Mucosa of stomach (tissue), 1 donor: ENCODE measurements around the gene TOMM34.
A peak's percentile ranks its signal among the peaks of the same experiment; 100 is the strongest.

ENCODE experiments used
- H3K27me3 ChIP-seq: one replicate; pipeline ENCODE4 v1.7.0; 2013; ENCODE audit warnings: mild to moderate bottlenecking, low read length; ENCODE audit not compliant: control insufficient read depth, insufficient read depth
- H3K36me3 ChIP-seq: one replicate; pipeline ENCODE4 v1.7.0; 2013; ENCODE audit warnings: low read length; ENCODE audit not compliant: control insufficient read depth, insufficient read depth
- H3K4me1 ChIP-seq: one replicate; pipeline ENCODE4 v1.7.0; 2013; ENCODE audit warnings: mild to moderate bottlenecking, low read length; ENCODE audit not compliant: control insufficient read depth, insufficient read depth
- H3K4me3 ChIP-seq: one replicate; pipeline ENCODE4 v1.7.0; 2013; ENCODE audit warnings: low read length
- H3K9ac ChIP-seq: one replicate; pipeline ENCODE4 v1.7.0; 2013; ENCODE audit warnings: mild to moderate bottlenecking, low read length, moderate library complexity
- H3K9me3 ChIP-seq: one replicate; pipeline ENCODE4 v1.7.0; 2013; ENCODE audit warnings: mild to moderate bottlenecking, low read length, moderate library complexity; ENCODE audit not compliant: control insufficient read depth
- donor health status: Pancreatic carcinoma.

TOMM34 gene

GRCh38 chr20:44960103-44960852, at the start of gene TOMM34:
TSS of gene TOMM34 (minus strand) at chr20:44960397. CDS start at chr20:44960333, 64 bp downstream.
- peak within 1 kb of the TSS; percentile 56 for H3K9ac ChIP-seq
- H3K4me1 ChIP-seq, result no peaks in the 10 kb centered on the region
- peak within 1 kb of the TSS; percentile 23 for H3K4me3 ChIP-seq
- H3K27me3 ChIP-seq, result no peaks in the 10 kb centered on the region
- H3K36me3 ChIP-seq, result no peaks in the 10 kb centered on the region
- H3K9me3 ChIP-seq, result no peaks in the 10 kb centered on the region

GRCh38 chr20:45008521-45009049, 48.4 kb upstream of the TOMM34 start:
- H3K27me3 ChIP-seq, result no peaks in the 10 kb centered on the region
- H3K9me3 ChIP-seq, result no peaks in the 10 kb centered on the region
- H3K4me3 ChIP-seq, result no peak overlapping the region
- H3K9ac ChIP-seq, result no peak overlapping the region
- H3K4me1 ChIP-seq, result no peaks in the 10 kb centered on the region
- no peaks in the 10 kb centered on the region for H3K36me3 ChIP-seq

- Histone ChIP-seq H3K4me1 (no peaks in the 10 kb centered on the region), H3K9ac (no peak overlapping the region), H3K9me3 (no peaks in the 10 kb centered on the region), H3K27me3 (no peaks in the 10 kb centered on the region), H3K4me3 (no peak overlapping the region), H3K36me3 (peaks cover 4% of the 10 kb centered on the region)
These were observed 37.5 kb upstream of the TOMM34 start for GRCh38 chr20:44997668-44998067.

- Histone ChIP-seq H3K36me3 (peaks cover 4% of the 10 kb centered on the region), H3K4me3 (no peak overlapping the region), H3K9ac (no peak overlapping the region), H3K4me1 (no peaks in the 10 kb centered on the region), H3K27me3 (no peaks in the 10 kb centered on the region), H3K9me3 (no peaks in the 10 kb centered on the region)
These were observed 37.0 kb upstream of the TOMM34 start for GRCh38 chr20:44997171-44997570.

- no peak overlapping the region for H3K4me3 ChIP-seq
- H3K9ac ChIP-seq, result no peak overlapping the region
- peaks cover 4% of the 10 kb centered on the region for H3K4me1 ChIP-seq
- H3K27me3 ChIP-seq, result no peaks in the 10 kb centered on the region
- no peaks in the 10 kb centered on the region for H3K36me3 ChIP-seq
- H3K9me3 ChIP-seq, result no peaks in the 10 kb centered on the region
These were observed 33.1 kb upstream of the TOMM34 start for GRCh38 chr20:44993343-44993742.

- H3K4me1 ChIP-seq, result peaks cover 4% of the 10 kb centered on the region
These were observed 30.8 kb upstream of the TOMM34 start for GRCh38 chr20:44990957-44991356.

GRCh38 chr20:44990425-44990824, 30.2 kb upstream of the TOMM34 start:
- no peaks in the 10 kb centered on the region for H3K27me3 ChIP-seq
- peak overlapping the region; percentile 22 for H3K9ac ChIP-seq
- no peak overlapping the region for H3K4me3 ChIP-seq
- H3K36me3 ChIP-seq, result no peaks in the 10 kb centered on the region
- H3K9me3 ChIP-seq, result no peaks in the 10 kb centered on the region
- peaks cover 4% of the 10 kb centered on the region for H3K4me1 ChIP-seq

More at GRCh38 chr20:44990957-44991356, 30.8 kb upstream of the TOMM34 start:
- Histone ChIP-seq H3K27me3 (no peaks in the 10 kb centered on the region), H3K36me3 (no peaks in the 10 kb centered on the region), H3K9ac (peak overlapping the region; percentile 22), H3K9me3 (no peaks in the 10 kb centered on the region), H3K4me3 (no peak overlapping the region)

- Histone ChIP-seq H3K9ac (no peak overlapping the region), H3K9me3 (no peaks in the 10 kb centered on the region), H3K4me1 (peaks cover 4% of the 10 kb centered on the region), H3K36me3 (no peaks in the 10 kb centered on the region), H3K27me3 (no peaks in the 10 kb centered on the region), H3K4me3 (no peak overlapping the region)
These were observed 28.5 kb upstream of the TOMM34 start for GRCh38 chr20:44988631-44989171.

GRCh38 chr20:44983093-44983674, 23.0 kb upstream of the TOMM34 start:
- H3K9ac ChIP-seq, result no peak overlapping the region
- H3K4me3 ChIP-seq, result no peak overlapping the region
- H3K9me3 ChIP-seq, result no peaks in the 10 kb centered on the region
- H3K4me1 ChIP-seq, result peaks cover 13% of the 10 kb centered on the region
- no peaks in the 10 kb centered on the region for H3K27me3 ChIP-seq
- H3K36me3 ChIP-seq, result no peaks in the 10 kb centered on the region

- Histone ChIP-seq H3K27me3 (no peaks in the 10 kb centered on the region), H3K9me3 (no peaks in the 10 kb centered on the region), H3K4me1 (peaks cover 13% of the 10 kb centered on the region), H3K4me3 (no peak overlapping the region), H3K9ac (no peak overlapping the region), H3K36me3 (no peaks in the 10 kb centered on the region)
These were observed 21.7 kb upstream of the TOMM34 start for GRCh38 chr20:44981736-44982406.

- Histone ChIP-seq H3K9ac (no peak overlapping the region), H3K4me1 (peaks cover 13% of the 10 kb centered on the region), H3K36me3 (no peaks in the 10 kb centered on the region), H3K4me3 (no peak overlapping the region), H3K27me3 (no peaks in the 10 kb centered on the region), H3K9me3 (no peaks in the 10 kb centered on the region)
These were observed 19.0 kb upstream of the TOMM34 start for GRCh38 chr20:44979090-44979621.
